ENCODE results near the gene SLC28A1.

Gene SLC28A1

DNA sequence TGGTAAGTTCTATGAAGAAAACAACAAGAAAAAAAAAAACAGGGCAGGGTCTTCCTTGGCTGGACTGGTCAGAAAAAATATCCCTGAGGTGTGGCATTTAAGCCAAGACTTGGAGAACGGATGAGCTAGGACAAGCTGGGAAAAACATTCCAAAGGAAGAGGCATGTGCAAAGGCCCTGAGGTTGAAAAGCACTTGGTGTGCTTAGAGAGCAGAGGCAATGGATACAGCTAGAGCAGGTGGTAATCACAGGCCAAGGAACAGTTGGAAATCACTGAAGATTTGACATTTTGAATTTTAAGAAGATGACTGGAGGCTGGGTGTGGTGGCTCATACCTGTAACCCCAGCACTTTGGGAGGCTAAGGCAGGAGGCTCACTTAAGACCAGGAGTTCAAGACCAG, 54.3 kb downstream of the SLC28A1 start:
- no peak for DNase-seq (ENCODE audit: low read depth)
- no peak overlapping the region for H3K4me3 ChIP-seq (ENCODE audit: low read depth, low read length)
- TF ChIP-seq, protein P1, sequence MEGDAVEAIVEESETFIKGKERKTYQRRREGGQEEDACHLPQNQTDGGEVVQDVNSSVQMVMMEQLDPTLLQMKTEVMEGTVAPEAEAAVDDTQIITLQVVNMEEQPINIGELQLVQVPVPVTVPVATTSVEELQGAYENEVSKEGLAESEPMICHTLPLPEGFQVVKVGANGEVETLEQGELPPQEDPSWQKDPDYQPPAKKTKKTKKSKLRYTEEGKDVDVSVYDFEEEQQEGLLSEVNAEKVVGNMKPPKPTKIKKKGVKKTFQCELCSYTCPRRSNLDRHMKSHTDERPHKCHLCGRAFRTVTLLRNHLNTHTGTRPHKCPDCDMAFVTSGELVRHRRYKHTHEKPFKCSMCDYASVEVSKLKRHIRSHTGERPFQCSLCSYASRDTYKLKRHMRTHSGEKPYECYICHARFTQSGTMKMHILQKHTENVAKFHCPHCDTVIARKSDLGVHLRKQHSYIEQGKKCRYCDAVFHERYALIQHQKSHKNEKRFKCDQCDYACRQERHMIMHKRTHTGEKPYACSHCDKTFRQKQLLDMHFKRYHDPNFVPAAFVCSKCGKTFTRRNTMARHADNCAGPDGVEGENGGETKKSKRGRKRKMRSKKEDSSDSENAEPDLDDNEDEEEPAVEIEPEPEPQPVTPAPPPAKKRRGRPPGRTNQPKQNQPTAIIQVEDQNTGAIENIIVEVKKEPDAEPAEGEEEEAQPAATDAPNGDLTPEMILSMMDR (conservative IDR thresholded peaks at IDR 0.05; ENCODE audit: low read depth, low read length) = no peak

DNA sequence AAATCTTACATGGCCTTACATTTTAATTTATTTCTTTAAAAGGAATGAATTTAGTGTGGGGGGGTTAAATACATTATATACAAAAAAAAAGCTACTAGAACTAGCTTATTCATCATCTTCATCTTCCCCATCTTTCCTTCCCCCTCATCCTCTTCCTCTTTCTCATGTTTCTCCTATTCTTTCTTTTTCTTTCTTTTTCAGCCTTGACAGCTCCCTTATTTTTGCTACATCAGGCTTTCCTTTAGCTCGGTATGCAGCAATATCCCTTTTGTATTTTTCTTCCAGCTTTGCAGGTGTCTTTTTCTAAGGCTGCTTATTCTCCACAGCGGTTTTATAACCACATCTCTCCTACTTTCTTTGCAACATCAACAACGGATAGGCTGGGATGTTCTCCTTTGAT, 55.9 kb downstream of the SLC28A1 start:
- DNase-seq (ENCODE audit: low read depth) = no peak
- TF ChIP-seq, protein P1 (conservative IDR thresholded peaks at IDR 0.05; ENCODE audit: low read depth, low read length) = no peak
- H3K4me3 ChIP-seq (ENCODE audit: low read depth, low read length) = no peak overlapping the region

DNA sequence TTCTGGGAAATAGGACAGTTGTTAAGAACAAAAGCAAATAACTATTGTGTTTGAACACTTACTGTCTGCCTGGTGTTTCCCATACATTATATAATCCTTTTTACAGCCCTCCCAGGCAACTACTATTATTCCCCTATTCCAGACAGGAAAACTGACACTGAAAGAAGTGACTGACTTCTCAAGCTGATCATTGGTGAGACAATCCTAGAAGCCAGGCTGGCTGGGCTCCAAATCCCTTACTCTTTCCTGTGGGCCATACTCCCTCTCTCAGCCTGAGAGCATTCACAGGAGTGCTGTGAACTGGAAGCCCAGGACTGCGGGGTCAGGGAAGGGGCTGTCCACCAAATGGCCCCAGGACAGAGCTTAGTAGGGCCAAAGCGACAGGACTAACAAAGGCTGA, 58.0 kb downstream of the SLC28A1 start:
- DNase-seq (ENCODE audit: low read depth) = no peak
- no peak overlapping the region for H3K4me3 ChIP-seq (ENCODE audit: low read depth, low read length)
- TF ChIP-seq, protein P1 (conservative IDR thresholded peaks at IDR 0.05; ENCODE audit: low read depth, low read length) = no peak

DNA sequence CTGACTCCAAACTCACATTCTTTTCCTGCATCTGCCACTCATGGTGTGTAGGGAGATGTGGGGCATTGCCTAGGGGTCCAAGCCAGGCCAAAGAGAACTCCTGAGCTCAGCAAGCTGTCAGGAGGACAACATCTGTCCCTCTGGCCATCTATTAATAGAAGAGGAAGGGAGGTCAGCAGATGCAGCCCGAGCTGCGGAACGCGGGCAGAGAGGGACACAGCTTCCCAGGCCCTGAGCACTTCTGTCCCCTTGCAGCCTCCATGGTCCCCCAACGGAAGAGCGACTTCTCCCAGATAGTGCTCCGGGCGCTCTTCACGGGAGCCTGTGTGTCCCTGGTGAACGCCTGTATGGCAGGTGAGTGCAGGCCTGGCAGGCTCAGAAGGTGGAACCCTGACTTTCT, 59.8 kb downstream of the SLC28A1 start:
- no peak for DNase-seq (ENCODE audit: low read depth)
- H3K4me3 ChIP-seq (ENCODE audit: low read depth, low read length) = no peak overlapping the region
- TF ChIP-seq, protein P1 (conservative IDR thresholded peaks at IDR 0.05; ENCODE audit: low read depth, low read length) = no peak

DNA sequence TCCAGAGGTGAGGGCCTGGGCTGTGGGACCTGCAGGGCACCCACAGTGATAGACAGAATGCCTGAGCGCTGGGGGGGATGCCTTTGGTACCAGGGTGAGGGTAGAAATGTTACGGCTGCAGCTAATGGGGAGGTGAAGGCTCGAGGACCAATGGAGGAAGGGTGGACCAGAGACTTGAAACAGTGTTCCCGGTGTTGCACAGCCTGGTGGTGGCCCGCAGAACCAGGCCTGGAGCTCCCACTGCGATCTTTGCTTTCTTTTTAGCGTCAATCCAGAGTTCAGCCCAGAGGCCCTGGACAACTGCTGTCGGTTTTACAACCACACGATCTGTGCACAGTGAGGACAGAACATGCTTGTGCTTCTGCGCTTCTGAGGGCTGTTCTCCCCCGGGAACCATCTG, 60.4 kb downstream of the SLC28A1 start:
- DNase-seq (ENCODE audit: low read depth) = no peak
- TF ChIP-seq, protein P1 (conservative IDR thresholded peaks at IDR 0.05; ENCODE audit: low read depth, low read length) = no peak
- no peak overlapping the region for H3K4me3 ChIP-seq (ENCODE audit: low read depth, low read length)

DNA sequence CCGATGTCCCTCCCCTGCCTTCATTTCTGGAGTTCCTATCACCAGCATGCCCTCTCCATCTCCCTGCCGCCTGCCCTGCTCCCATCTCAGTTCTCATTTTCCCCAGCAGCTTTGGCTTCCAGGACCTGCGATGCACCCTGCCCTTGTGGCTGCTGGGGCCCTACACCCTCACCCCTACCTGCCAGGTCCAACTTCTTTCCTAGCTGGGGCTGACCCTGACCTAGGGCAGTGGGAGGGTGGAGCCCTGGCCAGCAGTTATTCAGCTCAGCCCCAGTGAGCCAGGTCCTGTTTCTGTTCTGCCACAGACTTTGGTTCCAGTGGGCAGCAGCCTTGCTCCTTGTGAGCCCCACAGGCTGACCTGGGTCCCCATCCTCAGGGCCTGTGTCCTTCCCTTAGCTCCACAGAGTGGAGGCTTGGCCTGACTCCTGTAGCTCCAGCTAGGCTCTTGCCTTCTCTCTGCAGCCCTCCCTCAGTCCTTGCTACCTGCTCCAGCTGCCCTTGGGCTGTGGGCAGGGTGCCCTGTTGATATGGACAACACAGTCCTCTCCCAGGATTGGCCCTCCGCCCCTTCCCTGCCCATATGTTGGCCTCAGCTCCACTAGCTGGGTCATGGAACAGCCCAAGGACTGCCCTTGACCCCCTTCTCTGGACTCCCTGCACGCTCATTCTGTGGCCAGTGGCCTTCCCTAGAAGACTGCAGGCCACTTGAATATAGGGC, 62.5 kb downstream of the SLC28A1 start:
- TF ChIP-seq, protein P1 (conservative IDR thresholded peaks at IDR 0.05; ENCODE audit: low read depth, low read length) = no peak
- no peak for DNase-seq (ENCODE audit: low read depth)
- no peak overlapping the region for H3K4me3 ChIP-seq (ENCODE audit: low read depth, low read length)
